ENCODE data around the gene NT5DC3.

NT5DC3 gene

DNA sequence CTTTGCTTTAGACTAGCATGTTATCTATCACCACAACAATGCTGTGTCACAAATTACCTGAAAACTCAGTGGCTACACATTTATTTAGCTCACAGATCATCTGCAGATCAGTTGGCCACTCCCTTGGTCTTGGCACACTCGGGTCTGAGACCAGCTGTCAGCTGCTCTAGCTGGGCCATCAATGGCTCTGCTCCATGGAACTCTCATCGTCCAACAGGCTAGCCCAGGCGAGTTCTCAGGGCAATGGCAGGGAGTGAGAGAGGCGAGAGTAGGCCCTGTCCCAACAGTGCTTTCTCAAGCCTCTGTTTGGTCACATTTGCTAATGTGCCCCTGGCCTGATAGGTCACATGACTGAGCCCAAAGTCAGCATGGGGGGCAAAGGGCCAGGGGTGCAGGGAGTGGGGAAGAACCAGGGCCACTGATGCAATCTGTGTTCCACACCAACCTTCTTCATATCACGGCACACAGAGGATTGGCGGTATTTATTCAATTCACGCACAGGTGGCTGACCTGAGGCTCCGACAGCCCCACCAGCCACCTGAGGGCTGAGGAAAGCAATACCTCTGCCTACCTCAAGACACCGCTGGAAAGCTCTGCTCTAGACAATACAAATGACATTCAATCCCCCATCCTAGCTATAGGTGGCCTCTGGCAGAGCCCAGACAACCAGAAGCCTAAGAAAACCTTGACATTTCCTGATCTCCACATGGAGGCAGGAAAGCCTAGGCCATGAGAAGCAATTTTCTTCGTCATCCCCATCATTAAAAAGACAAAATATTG is 82.5 kb downstream of the NT5DC3 start:
- H3K4me3 ChIP-seq (ENCODE audit: control insufficient read depth, low read depth, low read length) = no peak overlapping the region
- TF ChIP-seq, protein P1, sequence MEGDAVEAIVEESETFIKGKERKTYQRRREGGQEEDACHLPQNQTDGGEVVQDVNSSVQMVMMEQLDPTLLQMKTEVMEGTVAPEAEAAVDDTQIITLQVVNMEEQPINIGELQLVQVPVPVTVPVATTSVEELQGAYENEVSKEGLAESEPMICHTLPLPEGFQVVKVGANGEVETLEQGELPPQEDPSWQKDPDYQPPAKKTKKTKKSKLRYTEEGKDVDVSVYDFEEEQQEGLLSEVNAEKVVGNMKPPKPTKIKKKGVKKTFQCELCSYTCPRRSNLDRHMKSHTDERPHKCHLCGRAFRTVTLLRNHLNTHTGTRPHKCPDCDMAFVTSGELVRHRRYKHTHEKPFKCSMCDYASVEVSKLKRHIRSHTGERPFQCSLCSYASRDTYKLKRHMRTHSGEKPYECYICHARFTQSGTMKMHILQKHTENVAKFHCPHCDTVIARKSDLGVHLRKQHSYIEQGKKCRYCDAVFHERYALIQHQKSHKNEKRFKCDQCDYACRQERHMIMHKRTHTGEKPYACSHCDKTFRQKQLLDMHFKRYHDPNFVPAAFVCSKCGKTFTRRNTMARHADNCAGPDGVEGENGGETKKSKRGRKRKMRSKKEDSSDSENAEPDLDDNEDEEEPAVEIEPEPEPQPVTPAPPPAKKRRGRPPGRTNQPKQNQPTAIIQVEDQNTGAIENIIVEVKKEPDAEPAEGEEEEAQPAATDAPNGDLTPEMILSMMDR (IDR thresholded peaks at IDR 0.05; ENCODE audit: control insufficient read depth, insufficient read depth, low read depth, low read length, missing control alignments) = no peak
- no peak for DNase-seq (ENCODE audit: low read depth)

DNA sequence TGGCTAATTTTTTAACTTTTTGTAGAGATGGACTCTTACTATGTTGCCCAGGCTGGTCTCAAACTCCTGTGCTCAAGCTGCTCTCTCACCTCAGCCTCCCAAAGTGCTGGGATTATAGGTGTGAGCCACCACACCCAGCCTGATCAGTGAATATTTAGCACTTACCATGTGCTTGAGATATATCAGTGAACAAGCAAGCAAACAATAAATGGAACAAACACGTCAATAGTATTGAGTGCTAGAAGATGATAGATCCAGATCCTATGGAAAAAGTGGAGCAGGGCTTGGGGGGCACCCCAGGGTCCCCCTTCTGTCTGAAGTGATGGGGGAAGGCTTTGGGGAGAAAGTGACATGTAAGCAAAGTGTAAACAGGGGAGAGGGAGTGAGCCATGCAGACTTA is 83.8 kb downstream of the NT5DC3 start:
- TF ChIP-seq, protein P1 (IDR thresholded peaks at IDR 0.05; ENCODE audit: control insufficient read depth, insufficient read depth, low read depth, low read length, missing control alignments) = no peak
- no peak overlapping the region for H3K4me3 ChIP-seq (ENCODE audit: control insufficient read depth, low read depth, low read length)
- no peak for DNase-seq (ENCODE audit: low read depth)

DNA sequence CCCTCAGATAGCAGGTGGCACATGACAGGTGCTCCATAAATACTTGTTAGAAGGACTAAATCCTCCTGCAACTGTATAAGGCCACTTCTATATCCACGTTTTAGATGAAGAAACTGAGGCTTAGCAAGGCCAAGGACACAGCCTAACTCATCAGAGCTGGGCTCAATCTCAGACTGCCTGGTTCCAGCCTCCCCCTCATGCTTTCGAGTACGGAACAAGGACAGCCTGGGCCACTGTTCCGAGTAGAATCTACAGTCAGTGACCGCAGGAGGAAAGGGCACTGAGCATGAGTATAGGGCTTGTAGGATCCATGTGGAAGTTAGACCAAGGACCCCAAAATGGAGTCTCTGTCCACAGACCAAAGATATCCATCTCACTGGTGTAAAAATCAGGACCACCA is 84.6 kb downstream of the NT5DC3 start:
- H3K4me3 ChIP-seq (ENCODE audit: control insufficient read depth, low read depth, low read length) = no peak overlapping the region
- no peak for DNase-seq (ENCODE audit: low read depth)
- TF ChIP-seq, protein P1 (IDR thresholded peaks at IDR 0.05; ENCODE audit: control insufficient read depth, insufficient read depth, low read depth, low read length, missing control alignments) = no peak

DNA sequence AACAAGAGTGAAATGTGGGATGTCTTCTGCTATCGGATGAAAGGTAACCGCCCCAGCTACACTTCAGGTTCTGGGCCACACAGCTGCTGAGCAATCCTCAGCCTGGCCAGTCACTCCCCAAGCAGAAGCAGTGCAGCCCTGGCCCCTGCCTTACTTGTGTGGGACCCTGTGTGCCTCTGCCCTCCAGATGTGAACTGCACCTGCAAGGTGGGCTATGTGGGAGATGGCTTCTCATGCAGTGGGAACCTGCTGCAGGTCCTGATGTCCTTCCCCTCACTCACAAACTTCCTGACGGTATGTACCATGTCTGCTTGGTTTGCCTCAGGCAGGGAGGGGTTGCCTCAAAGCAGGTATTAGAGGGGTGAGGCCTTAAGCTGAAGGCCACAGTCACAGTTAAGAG is 85.6 kb downstream of the NT5DC3 start:
- H3K4me3 ChIP-seq (ENCODE audit: control insufficient read depth, low read depth, low read length) = no peak overlapping the region
- no peak for DNase-seq (ENCODE audit: low read depth)
- TF ChIP-seq, protein P1 (IDR thresholded peaks at IDR 0.05; ENCODE audit: control insufficient read depth, insufficient read depth, low read depth, low read length, missing control alignments) = no peak

DNA sequence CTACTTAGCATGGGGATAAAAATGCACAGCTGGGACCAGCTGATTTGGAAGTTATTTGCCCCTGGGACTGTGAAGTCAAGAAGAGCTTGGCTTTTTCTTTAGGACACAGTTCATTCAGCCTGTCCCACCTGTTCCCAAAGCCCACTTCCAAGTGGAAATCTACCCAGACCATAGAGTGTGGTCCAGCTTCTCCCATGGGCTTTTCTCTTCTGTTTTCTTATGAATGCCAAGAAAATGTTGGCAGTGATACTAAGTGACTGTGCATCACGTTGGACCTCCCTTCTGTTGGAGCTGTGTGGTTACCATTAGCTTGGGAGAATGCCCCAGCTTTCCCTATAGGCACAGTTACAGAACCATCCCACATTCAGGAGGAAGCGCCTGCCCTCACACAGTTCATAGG is 89.4 kb downstream of the NT5DC3 start:
- no peak overlapping the region for H3K4me3 ChIP-seq (ENCODE audit: control insufficient read depth, low read depth, low read length)
- no peak for DNase-seq (ENCODE audit: low read depth)
- TF ChIP-seq, protein P1 (IDR thresholded peaks at IDR 0.05; ENCODE audit: control insufficient read depth, insufficient read depth, low read depth, low read length, missing control alignments) = no peak

DNA sequence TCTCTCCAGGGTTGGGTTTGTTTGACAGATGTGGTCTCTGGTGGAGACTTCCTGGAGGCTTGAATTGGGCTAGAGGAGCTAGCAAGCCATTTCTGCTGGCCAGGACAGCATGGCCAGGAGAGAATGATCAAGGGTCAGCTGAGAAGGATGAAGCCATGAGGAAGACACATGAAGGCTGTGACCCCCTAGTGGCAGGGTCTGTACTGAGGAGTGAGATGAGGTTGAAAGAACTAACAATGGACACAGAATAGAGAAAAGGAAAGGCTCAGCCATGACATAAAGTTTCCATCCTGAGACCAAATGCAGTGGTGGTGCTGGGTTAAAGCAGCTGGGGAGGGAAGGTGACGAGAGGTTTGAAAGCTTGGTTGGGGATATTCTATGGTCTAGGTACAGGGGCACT is 89.9 kb downstream of the NT5DC3 start:
- no peak for DNase-seq (ENCODE audit: low read depth)
- TF ChIP-seq, protein P1 (IDR thresholded peaks at IDR 0.05; ENCODE audit: control insufficient read depth, insufficient read depth, low read depth, low read length, missing control alignments) = no peak
- no peak overlapping the region for H3K4me3 ChIP-seq (ENCODE audit: control insufficient read depth, low read depth, low read length)
